ENCODE results near the gene INS.

INS gene

DNA sequence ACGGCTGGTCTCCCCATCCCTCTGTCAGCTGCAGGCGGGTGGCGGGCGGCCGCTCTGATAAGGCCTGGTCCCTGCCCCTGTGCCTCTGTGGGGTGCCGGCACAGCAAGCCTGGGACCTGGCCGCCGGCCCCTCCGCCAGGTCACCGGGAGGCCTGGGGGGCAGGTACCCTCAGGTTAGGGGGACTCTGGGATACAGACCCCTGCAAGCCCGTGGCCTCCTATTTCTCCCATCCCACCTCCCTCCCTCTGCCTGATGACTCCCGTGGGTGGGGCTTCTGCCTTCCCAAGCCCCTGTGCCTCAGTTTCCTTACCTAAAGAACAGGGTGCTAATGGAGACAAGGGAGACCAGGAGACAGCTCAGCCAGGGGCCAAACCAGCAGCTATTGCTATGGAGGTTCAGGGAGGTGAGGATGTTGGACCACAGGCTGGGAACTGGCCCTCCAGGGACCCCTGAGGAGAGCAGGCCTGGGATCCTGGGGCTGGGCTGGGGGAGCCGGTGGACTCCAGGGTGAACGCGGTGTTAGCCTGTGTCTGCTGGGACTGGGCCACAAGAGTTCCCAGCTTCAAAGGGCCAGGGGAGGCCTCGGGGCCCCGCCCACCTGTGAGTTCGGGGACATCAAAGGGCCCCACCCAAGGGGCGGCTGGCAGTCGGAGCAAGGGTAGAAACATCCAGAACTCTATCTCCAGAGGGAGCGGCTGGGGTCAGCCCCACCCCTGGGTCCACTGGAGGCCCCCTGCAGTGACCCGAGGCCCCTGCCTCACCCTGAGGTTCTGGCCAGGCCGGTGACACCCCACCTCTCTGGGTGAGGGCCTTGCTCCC lies 42.6 kb upstream of the INS start:
- H3K27ac ChIP-seq (ENCODE audit: low read depth, low read length), result no peak overlapping the region
- no peaks in the 10 kb centered on the region for H3K4me1 ChIP-seq (ENCODE audit: control insufficient read depth, insufficient read depth, low read length)
- no peaks in the 10 kb centered on the region for H3K27me3 ChIP-seq (ENCODE audit: control insufficient read depth, insufficient read depth, low read length)
- no peak overlapping the region for H3K4me3 ChIP-seq (ENCODE audit: low read length)
- no peak overlapping the region for H3K9ac ChIP-seq (ENCODE audit: low read length)
- no peaks in the 10 kb centered on the region for H3K36me3 ChIP-seq (ENCODE audit: control insufficient read depth, insufficient read depth, low read length)

DNA sequence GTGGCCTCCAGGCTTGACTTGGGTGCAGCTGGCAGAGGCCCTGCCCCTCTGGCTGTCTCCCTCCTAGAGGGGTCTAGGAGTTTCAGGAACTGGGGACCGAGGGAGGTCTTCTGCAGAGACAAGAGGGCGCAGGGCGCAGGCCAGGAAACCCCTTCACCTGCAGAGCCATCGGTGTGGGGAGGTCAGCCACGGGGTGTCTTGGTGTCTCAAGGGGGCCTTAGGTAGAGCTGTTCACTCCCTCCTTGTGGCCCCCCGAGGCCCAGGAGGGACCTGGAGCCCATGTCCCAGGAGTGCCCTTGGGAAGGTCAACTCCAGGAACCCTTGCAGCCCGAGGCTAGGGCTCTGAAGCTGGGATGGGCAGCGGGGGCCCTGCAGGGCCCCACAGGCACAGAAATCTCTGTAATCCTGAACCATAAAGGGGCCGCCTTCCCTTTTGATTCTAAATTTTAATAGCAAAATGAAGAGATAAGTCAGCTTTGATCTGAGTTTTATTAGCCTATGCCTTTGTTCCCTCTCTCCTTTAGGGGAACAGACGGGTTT lies 42.0 kb upstream of the INS start:
- H3K9ac ChIP-seq (ENCODE audit: low read length), result no peak overlapping the region
- no peaks in the 10 kb centered on the region for H3K4me1 ChIP-seq (ENCODE audit: control insufficient read depth, insufficient read depth, low read length)
- no peak overlapping the region for H3K27ac ChIP-seq (ENCODE audit: low read depth, low read length)
- H3K36me3 ChIP-seq (ENCODE audit: control insufficient read depth, insufficient read depth, low read length), result no peaks in the 10 kb centered on the region
- H3K4me3 ChIP-seq (ENCODE audit: low read length), result no peak overlapping the region
- no peaks in the 10 kb centered on the region for H3K27me3 ChIP-seq (ENCODE audit: control insufficient read depth, insufficient read depth, low read length)

DNA sequence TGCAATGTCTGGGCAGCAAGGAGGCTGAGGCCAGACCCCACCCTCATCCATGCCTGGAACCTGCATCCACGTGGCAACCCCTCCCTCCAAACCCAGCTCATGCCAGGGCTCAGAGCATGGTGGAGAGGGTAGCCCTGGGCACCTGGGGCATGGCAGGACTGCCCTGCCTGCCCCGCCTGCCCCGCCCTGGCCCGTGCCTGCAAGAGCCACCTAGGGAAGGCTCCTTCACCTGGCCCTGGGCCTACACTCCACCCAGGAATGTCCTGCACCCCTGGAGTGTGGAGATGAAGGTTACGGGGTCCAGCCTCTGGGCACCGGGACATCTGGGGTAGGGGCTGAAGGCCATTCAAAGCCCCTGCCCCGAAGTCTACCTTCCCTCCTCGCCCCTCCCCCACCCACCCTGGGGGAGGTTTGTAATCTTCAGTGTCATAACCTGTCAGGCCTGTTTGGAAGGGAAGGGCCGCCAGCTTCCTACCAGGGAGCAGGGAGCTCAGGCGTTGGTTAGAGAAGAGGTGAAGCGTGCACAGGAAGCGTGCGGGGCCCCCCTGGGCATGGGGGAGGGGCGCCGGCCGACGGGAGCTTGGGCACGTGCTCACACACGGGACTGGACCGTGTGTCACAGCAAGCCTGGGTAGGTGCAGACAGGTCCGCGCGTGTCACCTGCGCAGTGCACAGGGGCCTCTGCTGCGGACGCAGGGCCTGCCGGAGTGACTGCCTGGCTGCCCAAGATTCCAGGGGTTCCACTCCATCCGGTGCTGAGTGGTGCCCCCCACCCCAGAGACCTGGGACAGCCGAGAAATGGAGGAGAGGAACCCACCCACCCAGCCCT lies 41.3 kb upstream of the INS start:
- H3K9ac ChIP-seq (ENCODE audit: low read length), result no peak overlapping the region
- no peaks in the 10 kb centered on the region for H3K4me1 ChIP-seq (ENCODE audit: control insufficient read depth, insufficient read depth, low read length)
- no peak overlapping the region for H3K27ac ChIP-seq (ENCODE audit: low read depth, low read length)
- no peaks in the 10 kb centered on the region for H3K36me3 ChIP-seq (ENCODE audit: control insufficient read depth, insufficient read depth, low read length)
- no peaks in the 10 kb centered on the region for H3K27me3 ChIP-seq (ENCODE audit: control insufficient read depth, insufficient read depth, low read length)
- H3K4me3 ChIP-seq (ENCODE audit: low read length), result no peak overlapping the region

DNA sequence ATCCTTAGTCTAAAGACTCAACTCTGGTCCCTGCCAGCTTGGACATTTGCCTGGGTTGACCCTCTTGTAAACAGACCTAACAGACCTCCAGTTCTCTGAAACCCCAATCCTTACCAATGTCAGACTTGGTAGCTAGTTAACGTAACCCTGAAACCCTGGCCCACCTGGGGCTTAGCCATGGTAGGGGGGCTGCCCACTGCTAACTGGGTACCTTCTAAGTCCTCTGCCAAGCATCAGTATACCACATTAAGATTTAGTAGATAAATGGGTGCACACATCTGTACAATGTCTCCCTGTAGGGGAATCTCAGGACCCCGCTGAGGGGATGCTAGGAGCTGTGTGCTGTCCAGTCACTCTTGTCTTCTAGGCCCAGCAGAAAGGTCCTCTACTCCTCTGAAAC lies 40.5 kb upstream of the INS start:
- no peak overlapping the region for H3K4me3 ChIP-seq (ENCODE audit: low read length)
- no peak overlapping the region for H3K27ac ChIP-seq (ENCODE audit: low read depth, low read length)
- H3K27me3 ChIP-seq (ENCODE audit: control insufficient read depth, insufficient read depth, low read length), result no peaks in the 10 kb centered on the region
- no peaks in the 10 kb centered on the region for H3K4me1 ChIP-seq (ENCODE audit: control insufficient read depth, insufficient read depth, low read length)
- H3K36me3 ChIP-seq (ENCODE audit: control insufficient read depth, insufficient read depth, low read length), result no peaks in the 10 kb centered on the region
- no peak overlapping the region for H3K9ac ChIP-seq (ENCODE audit: low read length)

DNA sequence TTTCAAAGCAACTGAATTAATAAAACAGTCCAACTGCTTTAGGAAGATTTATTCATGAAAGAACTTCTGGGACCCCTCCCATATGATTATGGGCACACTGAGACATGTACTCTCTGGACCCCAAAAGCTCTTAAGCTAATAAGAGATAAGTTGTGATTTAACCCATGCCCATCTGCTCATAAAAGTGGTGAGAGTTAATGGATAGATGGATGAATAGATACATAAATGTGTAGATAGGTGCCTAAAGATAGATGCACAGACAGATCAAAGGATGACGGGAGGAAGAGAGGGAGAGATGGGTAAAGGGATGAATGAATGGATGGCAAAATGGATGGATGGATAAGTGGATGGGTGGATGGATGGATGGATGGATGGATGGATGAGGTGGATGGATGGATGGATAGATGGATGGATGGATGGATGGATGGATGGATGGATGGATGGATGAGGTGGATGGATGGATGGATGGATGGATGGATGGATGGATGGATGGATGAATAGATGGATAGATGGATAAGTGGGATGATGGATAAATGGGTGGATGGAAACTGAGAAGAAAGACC lies 40.0 kb upstream of the INS start:
- no peak overlapping the region for H3K4me3 ChIP-seq (ENCODE audit: low read length)
- H3K27me3 ChIP-seq (ENCODE audit: control insufficient read depth, insufficient read depth, low read length), result no peaks in the 10 kb centered on the region
- H3K9ac ChIP-seq (ENCODE audit: low read length), result no peak overlapping the region
- no peaks in the 10 kb centered on the region for H3K4me1 ChIP-seq (ENCODE audit: control insufficient read depth, insufficient read depth, low read length)
- H3K27ac ChIP-seq (ENCODE audit: low read depth, low read length), result no peak overlapping the region
- no peaks in the 10 kb centered on the region for H3K36me3 ChIP-seq (ENCODE audit: control insufficient read depth, insufficient read depth, low read length)

DNA sequence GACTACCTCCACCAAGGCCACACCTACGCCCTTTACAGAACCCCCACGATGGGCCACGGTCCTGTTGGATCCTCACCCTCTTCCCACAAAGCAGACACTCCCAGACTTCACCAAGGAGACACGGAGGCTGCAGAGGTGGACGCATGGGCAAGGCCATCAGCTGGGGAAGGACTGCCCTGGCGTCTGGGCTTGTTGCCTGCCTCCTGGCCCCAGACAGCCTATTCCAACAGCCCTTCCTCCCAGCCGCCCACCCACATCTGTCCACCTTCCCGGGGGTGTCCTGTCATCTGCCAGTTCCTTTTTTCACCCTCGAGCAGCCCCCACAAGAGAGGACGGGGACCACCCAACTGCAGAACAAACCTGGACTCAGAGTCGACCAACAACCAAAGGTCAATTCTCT lies 39.5 kb upstream of the INS start:
- H3K27me3 ChIP-seq (ENCODE audit: control insufficient read depth, insufficient read depth, low read length), result no peaks in the 10 kb centered on the region
- H3K36me3 ChIP-seq (ENCODE audit: control insufficient read depth, insufficient read depth, low read length), result no peaks in the 10 kb centered on the region
- no peak overlapping the region for H3K27ac ChIP-seq (ENCODE audit: low read depth, low read length)
- H3K4me3 ChIP-seq (ENCODE audit: low read length), result no peak overlapping the region
- no peak overlapping the region for H3K9ac ChIP-seq (ENCODE audit: low read length)
- no peaks in the 10 kb centered on the region for H3K4me1 ChIP-seq (ENCODE audit: control insufficient read depth, insufficient read depth, low read length)

DNA sequence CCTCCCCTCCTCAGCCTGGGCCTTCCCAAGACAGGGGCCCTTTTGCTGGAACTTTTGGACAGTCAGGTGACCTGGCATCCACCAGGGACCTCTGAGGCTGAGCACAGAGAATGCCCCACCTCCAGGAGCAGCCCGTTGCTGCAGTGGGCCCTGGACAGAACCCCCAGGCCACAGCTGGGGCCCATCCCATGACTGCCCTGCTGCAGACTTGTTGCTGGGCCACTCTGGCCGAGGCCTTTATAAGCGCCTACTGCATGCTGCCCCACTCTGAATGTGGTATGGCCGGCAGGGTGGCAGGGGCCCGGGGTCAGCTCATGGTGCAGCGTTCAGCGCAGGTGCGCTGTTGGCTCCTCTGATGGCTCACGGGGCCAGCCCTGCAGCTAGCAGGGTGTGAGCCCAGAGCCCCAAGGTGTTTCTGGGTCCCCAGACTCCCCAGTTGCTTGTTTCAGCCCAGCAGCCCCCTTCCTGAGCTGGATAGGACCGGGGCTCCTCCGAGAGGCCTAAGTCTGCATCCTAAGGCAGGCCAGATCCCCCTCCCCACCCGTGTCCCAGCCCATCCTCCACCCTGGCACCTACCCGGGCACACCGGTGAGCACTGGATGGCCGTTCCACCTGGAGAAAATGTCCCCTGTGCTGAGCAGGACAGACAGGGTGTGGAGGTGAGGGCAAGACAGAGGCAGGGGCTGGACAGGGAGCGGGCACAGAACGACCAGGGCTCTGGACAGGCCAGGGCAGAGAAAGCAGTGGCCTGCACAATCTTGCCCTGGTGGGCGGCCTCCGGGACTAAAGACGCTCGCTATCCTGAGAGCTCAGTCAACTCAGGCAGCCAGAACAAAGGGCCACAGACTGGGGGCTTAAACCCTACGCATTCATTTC lies 38.7 kb upstream of the INS start:
- H3K4me1 ChIP-seq (ENCODE audit: control insufficient read depth, insufficient read depth, low read length), result no peaks in the 10 kb centered on the region
- H3K9ac ChIP-seq (ENCODE audit: low read length), result no peak overlapping the region
- H3K27ac ChIP-seq (ENCODE audit: low read depth, low read length), result no peak overlapping the region
- H3K36me3 ChIP-seq (ENCODE audit: control insufficient read depth, insufficient read depth, low read length), result no peaks in the 10 kb centered on the region
- no peak overlapping the region for H3K4me3 ChIP-seq (ENCODE audit: low read length)
- H3K27me3 ChIP-seq (ENCODE audit: control insufficient read depth, insufficient read depth, low read length), result no peaks in the 10 kb centered on the region

DNA sequence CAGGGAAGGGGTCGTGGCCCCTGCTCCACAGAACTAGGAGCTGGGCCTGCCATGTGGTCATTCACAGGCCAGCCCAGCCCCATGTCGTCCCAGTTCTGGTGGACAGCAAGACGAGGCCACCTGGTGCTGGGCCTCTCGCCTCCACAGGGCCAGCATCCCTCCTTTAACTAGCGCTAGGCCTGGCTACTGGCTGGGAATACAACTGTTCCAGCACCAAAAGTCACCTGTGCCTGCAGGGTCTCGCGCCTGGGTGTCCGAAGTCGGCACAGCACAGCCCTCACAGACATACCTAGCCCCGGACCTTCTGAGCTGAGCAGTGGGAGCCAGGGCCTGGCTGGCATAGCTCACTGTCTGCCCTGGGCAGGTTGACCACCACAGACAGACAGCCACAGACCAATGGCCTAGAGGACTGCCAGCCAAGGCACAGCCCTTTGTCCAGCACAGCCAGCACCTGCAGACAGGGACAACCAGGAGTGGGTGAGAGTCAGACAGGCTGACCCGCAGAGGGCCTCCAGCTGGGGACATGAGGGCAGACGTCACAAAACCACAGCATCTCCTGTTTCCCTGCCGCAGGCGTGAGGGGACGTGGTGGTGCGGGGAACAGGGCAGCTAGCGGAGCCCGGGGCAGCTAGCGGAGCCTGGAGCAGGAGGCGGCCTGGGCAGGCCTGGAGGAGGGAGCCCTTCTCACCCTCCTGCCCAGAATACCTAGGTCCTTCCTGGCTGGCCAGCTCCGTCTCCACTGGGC lies 37.8 kb upstream of the INS start:
- Histone ChIP-seq H3K27ac (ENCODE audit: low read depth, low read length) (no peak overlapping the region), H3K36me3 (ENCODE audit: control insufficient read depth, insufficient read depth, low read length) (no peaks in the 10 kb centered on the region), H3K9ac (ENCODE audit: low read length) (no peak overlapping the region), H3K27me3 (ENCODE audit: control insufficient read depth, insufficient read depth, low read length) (no peaks in the 10 kb centered on the region), H3K4me3 (ENCODE audit: low read length) (no peak overlapping the region), H3K4me1 (ENCODE audit: control insufficient read depth, insufficient read depth, low read length) (no peaks in the 10 kb centered on the region)

DNA sequence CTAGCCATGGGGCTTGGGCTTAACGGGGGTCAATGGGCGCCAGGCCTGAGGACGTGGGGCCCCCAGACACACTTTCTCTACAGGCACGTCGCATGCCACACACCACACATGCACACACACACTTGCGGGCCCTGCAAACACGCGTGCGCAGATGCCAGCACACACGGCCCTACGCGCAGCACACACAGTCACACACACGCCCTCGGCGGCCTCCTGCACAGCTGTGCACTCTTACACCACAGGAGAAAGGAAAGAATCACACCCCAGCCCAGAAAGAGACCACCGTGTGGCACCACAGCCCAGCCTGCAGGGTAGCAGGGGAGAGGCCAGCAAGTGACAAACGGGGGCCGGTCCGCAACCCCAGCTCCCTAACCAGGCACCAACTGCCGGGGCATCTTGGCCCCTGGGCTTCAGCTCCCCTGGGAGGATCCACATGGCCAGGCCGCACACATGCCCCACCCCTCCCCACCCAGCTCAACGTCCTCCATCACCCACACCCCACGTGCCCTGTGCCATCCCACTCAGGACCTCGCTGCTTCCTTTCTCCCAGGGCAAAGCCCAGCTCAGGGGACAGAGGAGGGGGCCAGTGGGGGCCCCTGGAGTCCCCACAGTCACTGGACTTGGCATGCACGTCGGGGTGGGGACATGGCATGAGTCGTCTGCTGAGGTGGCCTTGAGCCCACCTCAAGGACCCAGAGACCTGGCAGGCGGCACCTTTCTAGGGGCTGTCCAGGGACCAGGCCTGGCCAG lies 36.9 kb upstream of the INS start:
- H3K27me3 ChIP-seq (ENCODE audit: control insufficient read depth, insufficient read depth, low read length), result no peaks in the 10 kb centered on the region
- no peak overlapping the region for H3K4me3 ChIP-seq (ENCODE audit: low read length)
- H3K9ac ChIP-seq (ENCODE audit: low read length), result no peak overlapping the region
- no peak overlapping the region for H3K27ac ChIP-seq (ENCODE audit: low read depth, low read length)
- no peaks in the 10 kb centered on the region for H3K36me3 ChIP-seq (ENCODE audit: control insufficient read depth, insufficient read depth, low read length)
- no peaks in the 10 kb centered on the region for H3K4me1 ChIP-seq (ENCODE audit: control insufficient read depth, insufficient read depth, low read length)

DNA sequence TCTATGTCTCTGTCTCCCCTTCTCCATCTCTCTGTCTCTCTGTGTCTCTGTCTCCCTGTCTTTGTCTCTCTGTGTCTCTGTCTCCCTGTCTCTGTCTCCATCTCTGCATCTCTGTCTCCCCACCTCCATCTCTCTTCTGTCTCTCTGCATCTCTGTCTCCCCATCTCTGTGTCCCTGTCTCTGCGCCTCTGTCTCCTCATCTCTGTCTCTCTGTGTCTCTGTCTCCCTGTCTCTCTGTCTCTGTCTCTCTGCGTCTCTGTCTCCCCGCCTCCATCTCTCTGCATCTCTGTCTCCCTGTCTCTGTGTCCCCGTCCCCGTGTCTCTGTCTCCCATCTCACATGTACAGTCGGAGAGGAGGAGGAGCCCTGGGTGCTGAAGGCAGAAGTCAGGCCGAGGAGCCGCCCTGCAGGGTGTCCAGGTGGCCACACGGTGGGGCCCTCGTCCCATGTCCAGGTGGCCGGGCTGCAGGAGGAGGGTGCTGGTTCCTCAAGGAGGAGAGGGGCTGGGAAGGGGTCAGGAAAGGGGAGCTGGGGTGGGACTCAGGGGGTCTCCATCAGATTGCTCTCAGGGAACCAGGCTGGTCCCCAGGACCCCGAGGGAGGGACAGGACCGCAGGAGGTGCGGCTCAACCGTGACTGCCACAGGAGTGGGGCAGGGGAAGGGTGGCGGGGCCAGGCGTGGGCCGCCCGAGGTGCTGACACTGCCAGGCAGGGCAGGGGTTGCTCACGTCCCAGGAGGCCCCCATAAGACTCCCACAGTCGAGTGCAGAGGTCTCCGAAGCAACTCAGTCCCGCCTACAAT lies 36.2 kb upstream of the INS start:
- H3K27ac ChIP-seq (ENCODE audit: low read depth, low read length), result no peak overlapping the region
- H3K36me3 ChIP-seq (ENCODE audit: control insufficient read depth, insufficient read depth, low read length), result no peaks in the 10 kb centered on the region
- no peak overlapping the region for H3K9ac ChIP-seq (ENCODE audit: low read length)
- H3K4me3 ChIP-seq (ENCODE audit: low read length), result no peak overlapping the region
- no peaks in the 10 kb centered on the region for H3K27me3 ChIP-seq (ENCODE audit: control insufficient read depth, insufficient read depth, low read length)
- H3K4me1 ChIP-seq (ENCODE audit: control insufficient read depth, insufficient read depth, low read length), result no peaks in the 10 kb centered on the region
